HG03280 (cell line): ENCODE measurements around the gene SYNPO2.
"Not testable (repeated sequence)": the region's sequence is repeated elsewhere in the genome, so short reads cannot be mapped to it uniquely, and the experiment has no call there.

ENCODE experiments used
- ATAC-seq: cut with Tn5 transposase; IDR thresholded peaks from one replicate; pipeline ENCODE4 v1.9.1; 2021; ENCODE audit warnings: mild to moderate bottlenecking, moderate library complexity; ENCODE audit not compliant: unreplicated experiment

The SYNPO2 gene

DNA sequence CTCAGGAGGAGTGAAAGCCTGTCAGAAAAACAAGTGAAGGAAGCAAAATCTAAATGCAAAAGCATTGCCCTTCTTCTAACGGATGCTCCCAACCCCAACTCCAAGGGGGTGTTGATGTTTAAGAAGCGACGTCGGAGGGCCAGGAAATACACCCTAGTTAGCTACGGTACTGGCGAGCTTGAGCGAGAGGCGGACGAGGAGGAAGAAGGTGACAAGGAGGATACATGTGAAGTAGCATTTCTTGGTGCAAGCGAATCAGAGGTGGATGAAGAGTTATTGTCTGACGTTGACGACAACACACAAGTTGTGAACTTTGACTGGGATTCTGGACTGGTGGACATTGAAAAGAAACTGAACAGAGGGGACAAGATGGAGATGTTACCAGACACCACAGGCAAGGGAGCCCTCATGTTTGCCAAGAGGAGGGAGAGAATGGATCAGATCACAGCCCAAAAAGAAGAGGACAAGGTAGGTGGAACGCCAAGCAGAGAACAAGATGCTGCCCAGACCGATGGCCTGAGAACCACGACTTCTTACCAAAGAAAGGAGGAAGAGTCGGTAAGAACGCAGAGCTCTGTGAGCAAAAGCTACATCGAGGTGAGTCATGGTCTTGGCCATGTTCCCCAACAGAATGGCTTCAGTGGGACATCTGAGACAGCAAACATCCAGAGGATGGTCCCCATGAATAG lies 141.3 kb downstream of the SYNPO2 start:
- ATAC-seq, result no peak

DNA sequence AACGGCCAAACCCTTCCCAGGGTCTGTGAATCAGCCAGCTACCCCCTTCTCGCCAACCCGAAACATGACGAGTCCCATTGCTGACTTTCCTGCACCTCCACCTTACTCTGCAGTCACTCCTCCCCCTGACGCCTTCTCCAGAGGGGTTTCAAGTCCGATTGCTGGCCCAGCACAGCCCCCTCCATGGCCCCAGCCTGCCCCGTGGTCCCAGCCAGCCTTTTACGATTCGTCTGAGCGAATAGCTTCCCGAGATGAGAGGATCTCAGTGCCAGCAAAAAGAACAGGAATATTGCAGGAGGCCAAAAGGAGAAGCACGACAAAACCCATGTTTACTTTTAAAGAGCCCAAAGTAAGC lies 141.9 kb downstream of the SYNPO2 start:
- no peak for ATAC-seq

DNA sequence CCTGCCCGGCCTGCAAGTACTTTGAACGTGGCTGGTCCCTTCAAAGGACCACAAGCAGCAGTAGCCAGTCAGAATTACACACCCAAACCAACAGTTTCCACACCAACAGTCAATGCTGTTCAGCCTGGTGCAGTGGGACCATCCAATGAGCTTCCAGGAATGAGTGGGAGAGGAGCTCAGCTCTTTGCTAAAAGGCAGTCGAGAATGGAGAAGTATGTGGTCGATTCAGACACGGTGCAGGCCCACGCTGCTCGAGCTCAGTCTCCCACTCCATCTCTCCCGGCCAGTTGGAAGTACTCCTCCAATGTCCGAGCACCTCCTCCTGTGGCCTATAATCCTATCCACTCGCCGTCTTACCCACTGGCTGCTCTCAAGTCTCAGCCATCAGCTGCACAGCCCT lies 142.6 kb downstream of the SYNPO2 start:
- ATAC-seq, result no peak

DNA sequence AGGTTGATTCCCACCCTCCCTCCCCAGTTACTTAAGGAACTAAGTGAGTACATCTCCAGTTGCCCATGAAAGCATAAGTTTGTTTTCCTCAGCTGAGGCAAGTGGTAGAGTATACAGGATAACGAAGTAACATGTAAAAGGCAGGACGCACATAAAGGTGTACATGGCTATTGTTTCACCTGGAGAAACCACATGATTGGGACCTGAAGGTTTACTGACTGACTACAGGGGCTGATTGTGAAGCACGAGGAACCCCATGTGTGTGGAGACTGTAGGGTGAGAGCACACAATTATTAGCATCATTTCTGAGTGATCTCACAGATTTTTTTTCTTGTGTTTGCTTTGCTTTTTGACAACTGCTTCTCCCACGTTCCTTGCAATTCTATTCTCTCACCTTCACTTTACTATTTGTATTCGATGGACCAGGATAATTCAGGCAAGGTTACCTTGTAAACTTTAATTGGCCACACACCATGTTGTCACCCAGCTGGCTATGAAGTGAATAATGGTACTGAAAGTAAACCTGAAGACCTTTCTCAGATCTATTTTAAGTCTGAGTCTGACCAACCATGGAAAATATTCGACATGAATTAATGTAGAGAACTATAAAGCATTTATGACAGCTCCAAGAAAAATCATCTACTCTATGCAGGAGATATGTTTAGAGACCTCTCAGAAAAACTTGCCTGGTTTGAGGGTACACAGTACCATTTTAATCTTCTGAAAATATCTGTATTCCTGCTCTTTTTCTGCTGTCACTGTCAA lies 144.4 kb downstream of the SYNPO2 start:
- ATAC-seq, result peak; percentile 53

DNA sequence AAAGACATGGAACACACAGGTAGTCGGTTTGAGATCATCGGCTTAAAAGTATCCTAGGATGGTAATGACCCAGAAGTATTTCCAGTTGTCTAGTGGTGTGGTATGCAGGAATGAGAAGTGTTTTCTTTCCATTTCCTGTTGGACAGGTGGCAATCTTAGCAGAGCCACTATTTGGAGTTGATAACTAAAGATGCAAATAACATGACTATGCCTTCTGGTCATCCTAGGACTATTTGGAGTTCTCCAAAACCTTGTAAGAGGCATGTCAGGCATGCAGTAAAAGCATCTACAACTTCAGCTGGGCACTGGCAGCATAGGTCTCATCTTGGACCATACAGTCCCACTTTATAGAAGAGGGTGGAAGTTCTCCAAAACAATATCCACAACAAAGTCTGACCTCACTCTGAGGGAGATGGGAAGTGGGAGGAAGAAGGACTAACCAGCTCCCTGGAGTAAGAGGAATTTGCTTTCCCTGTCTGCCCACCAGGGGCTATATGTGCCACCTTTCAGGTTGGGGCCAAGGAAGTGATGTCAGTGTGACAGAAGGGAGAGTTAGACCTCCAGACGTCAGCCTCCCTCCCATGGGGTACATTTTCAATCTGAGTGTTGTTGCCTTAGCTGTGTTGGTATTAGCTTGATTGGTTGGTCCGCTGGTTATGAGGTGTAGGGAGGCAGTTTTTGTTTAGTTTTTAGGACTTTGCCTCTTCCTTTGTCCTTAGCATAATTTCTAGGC lies 145.8 kb downstream of the SYNPO2 start:
- no peak for ATAC-seq

DNA sequence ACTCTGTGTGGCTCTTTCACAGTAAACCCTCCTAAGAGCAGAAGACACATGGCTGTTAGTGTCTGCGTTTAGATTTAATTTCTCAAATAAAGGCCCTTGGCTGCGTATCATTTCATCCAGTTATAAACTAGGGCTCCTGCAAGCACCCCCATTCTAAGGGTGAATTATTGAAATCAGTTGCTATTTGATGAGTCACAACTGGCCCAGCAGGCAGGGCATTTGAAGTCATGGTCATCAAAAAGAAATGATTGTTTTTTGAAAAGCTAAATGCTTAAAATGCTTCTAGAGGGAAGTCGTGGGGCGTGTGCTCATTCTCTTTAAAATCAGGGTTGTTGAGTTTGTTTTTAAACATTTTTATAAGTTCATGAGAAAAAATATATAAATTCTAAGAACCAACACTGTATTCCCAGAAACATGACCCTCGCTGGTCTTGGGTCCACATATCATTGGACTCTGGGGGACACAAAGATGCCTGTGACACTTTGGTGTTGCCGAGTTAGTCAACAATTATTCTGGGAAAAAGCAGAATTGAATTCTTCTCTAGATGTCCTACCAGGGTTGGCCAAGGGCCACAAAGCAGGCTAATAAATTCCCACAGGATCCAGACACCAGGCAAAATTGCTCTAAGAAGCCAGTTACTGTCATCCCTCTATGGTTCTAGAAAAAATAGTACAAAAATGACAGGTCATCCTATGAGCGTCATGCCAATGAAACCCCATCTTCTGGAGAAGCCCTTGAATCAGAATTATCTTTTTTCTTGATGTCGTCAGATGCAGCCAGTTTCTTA lies 147.5 kb downstream of the SYNPO2 start:
- ATAC-seq, result no peak

DNA sequence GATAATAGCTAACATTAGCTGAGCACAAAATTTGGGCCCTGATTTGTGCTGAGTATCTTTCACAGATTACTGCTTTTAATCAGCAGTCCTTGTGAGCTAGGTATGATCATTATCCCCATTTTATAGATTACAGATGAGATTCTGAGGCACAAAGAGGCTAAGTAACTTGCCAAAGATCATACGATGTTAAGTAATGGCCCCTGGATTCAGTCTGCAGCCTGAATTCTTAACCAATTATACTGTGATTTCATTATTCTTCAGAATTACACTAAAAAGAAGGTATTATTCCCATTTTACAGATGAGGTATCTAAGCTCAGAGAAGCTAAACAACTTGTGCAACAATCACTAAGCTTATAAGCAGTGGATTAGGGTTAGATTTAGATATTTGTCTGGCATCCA lies 149.1 kb downstream of the SYNPO2 start:
- no peak for ATAC-seq

DNA sequence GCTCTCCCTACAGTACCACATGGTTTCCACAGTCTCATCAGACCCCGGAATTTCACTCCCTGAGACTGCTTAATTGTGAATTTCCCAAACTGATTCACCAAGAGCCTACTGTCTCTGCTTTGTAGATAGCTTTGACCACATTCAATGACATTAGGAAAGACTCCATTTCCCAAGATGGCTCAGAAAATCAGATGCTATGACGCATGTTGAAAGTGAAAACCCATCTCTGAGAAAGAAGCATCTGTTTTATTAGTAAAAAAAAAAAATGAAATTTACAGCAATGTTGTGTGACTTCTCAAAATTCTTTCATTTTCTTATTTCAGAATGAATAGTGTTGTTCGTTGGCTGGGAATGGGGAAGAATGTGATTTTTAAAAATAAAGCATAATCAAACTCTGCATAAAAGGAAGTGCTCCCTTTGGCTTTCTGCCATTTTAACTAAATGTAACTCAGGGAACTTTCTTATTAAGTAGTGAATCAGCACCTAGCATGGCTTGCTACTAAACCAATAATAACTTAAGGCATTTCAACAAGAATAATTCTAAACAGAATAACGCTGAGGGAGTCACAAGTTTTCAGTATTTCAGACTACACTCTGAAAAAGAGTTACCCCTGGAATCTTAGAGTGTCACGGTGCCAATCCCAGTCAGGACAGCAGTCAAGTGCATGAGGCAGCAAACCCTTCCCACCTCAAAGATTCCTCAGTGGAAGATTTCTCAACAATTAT lies 149.6 kb downstream of the SYNPO2 start:
- ATAC-seq, result peak; percentile 38

DNA sequence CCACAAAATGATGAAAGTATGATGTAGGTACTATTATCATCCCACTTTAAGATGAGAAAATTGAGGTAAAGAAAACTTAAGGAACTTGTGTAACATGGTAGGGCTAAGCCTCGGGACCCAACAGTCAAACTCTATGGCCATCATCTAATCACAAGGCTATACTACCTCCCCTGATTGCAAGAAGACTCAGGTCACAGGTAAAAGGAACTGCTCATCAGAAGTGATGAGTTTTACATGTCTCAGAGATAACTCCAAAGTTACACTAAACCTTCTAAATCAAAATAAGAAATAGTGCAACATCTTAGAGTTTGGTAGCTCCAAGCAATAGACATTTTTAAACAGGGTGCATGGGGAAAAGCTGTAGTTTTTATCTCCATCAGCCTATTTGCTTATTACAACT lies 150.5 kb downstream of the SYNPO2 start:
- no peak for ATAC-seq

DNA sequence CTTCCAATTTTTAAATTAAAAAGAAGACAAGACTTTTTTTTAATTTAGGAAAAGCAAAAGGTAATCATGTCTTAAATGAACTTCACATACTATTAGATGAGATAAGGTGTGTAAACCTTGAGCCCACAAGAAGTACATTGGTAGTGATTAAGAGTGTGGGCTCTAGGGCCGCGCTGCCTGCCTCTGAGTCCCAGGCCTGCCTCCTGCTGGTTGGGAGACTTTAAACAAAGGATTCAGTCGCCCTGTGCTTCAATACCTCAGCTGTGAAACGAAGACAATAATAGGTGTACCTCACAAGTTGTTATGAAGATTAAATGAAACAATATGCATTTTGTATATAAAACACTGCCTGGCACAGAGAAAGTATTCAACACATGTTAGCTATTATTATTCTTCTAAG lies 151.1 kb downstream of the SYNPO2 start:
- no peak for ATAC-seq

DNA sequence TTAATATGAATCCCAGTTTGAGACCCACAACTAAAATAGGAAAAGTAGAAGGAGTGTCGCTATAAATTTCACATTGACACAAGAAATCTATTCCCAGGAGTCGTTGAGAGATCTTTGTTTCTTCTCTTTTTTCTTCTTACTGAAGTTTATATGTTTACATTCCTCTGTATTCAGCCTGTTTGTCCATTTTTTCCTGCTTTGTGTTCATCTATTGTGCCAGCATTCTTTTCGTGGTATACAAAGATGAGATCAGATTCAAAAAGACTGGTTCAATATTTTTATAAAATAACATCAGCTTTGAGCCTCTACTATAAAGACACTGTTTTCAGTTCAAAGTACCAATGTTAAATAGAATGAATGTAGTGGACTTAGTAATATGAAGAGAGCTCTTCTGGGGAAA lies 151.6 kb downstream of the SYNPO2 start:
- no peak for ATAC-seq

DNA sequence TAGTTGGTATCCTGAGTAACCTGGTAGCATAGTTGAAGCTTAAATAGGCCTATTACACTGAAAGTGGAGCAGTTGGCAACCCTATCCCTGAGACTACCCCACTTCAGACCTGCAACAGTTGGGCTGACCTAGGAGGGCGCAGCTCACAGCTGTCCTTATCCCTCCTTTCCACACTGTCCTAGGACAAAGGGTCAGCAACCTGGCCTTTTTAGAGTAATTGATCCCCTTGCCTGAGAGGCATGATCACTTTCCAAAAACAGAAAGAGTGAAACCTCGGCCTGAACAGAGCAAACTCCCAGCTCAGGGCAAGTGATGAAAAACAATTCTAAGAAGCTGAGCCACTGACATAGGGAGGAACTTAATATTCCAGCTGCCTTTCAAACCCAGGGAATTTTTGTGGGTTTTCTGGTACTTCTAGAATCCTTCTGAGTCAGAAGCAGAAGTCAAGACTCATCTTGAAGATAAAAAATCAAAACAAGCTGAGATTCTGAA lies 152.1 kb downstream of the SYNPO2 start:
- ATAC-seq, result no peak

DNA sequence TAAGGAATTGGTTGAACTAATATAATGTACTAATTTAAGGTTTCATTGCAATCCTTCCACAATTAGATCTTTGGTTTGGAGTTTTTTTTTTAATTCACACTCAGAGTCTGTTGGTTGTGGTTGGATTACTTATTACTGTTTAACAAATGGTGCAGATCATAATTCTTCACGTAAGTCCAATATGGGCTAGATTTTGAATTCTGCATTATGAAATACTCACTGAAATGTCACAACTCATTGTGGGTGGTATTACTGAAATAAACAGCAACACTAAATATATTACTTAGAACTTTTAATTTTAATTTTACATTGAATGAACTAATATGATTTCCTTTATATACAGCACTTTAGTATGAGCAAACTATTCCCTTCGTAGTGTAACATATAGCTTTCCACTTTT lies 152.7 kb downstream of the SYNPO2 start:
- ATAC-seq, result no peak

DNA sequence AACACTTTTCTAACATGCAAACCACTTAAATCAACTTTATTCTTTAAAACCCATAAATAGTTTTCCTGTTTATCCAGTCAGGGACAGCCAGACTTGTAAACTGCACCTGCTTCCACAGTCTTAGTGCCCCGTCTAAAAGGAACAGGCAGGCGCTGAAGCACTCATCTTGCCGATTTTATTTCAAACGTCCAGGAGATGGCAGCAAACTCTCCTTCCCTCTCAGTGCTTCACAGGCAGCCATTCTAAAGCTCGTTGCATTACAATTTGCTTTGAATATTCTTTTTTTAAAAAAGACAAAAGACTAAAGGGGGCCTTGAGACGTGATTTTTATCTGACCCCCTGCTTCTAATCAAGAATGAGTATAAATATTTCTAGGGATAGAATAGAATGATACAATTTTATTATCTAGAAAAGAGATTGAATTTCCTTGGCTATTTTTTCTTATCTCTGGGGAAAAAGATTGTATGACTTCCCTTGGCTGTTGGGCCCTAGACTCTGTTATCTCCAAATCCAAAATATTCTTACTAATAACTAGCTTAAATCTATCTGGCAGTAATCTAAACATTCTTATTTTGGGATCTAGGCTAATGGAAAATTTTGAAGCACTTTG lies 153.4 kb downstream of the SYNPO2 start:
- ATAC-seq, result peak; percentile 89

DNA sequence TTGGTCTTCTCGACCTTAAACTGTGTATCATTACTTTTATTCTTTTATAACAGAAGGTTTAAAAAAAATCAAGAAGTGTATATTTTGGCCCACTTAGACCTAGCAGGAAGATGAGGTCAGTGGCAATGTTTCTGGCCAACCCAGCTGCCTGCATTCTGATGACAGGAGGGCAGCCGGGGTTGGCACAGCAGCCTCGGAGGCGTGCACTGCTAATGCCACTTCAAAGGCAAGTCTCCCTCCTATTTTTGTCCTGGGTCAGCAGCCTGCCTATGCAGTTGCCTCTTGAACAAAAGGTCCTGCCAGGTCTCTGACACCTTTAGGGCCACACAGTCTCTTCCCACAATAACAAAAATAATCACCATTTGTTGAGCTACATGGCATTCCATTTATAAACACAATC lies 157.6 kb downstream of the SYNPO2 start:
- ATAC-seq, result no peak

DNA sequence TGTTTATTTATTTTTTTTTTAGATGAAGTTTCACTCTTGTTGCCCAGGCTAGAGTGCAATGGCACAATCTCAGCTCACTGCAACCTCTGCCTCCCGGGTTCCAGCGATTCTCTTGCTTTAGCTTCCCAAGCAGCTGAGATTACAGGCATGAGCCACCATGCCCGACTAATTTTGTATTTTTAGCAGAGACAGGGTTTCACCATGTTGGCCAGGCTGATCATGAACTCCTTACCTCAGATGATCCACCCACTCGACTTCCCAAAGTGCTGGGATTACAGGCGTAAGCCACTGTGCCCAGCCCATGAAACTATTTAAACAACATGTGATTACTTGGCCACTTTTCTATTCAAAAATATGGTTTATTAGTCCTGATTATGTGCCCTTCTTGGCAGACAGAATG lies 158.4 kb downstream of the SYNPO2 start:
- ATAC-seq, result not testable (repeated sequence)

DNA sequence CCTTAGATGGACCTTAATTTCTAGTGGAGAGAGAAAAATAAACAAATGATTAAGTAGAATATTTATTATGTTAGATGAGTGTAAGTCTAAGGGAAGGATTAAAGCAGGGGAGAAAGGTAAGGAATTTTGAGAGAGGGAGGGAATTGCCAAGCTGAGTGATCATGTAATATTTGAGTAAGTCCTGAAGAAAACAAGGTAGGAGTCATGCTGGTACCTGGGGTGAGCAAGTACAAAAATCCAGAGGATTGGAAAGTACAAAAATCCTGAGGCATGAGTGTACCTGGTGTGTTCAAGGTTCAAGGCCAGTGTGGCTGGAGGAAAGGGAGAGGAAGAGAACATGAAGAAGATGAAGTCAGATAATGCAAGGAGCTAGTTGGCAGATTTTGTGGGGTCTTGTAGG lies 159.8 kb downstream of the SYNPO2 start:
- ATAC-seq, result no peak

DNA sequence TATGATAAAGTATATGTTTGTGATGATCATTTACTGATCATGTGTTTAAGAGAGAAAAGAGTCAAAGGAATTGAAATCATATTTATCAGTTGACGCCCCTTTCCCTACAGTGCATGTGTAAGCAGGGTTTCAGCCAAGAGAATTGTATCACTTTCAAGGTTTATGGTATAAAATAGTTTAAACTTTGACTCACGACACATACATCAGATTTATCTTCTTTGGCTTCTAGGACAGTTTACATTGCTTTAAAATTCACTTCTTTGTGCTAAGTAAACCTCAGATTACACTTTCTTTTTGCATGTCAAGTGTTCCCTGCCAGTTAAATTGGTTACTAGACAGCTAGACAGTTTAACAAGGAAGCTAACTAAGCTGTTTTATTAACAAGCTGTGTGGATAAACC lies 160.7 kb downstream of the SYNPO2 start:
- ATAC-seq, result no peak

DNA sequence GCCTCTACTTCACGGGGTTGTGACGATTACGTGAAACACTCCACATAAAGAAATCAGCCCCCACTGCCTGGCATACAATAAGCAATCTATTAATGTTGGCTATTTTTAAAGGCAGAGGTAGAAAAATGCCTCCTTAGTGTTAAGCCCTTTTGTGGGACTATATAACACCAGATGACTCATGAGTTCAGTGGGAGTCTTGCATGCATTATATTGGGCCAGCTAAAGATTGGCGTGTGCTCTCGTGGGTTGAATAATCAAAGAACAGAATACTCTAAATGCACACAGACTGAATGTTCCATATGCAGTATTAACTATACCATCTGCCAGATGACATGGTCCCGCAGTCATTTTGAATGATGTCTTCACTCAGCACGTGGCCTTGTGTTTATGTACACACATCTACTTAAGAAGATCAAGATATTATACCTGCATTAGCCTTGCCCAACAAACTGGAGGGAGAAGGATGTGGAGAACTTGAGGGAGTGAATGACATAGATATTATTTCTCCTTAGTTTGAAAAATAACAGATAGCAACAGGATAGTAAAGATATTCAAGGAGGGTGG lies 162.0 kb downstream of the SYNPO2 start:
- no peak for ATAC-seq

DNA sequence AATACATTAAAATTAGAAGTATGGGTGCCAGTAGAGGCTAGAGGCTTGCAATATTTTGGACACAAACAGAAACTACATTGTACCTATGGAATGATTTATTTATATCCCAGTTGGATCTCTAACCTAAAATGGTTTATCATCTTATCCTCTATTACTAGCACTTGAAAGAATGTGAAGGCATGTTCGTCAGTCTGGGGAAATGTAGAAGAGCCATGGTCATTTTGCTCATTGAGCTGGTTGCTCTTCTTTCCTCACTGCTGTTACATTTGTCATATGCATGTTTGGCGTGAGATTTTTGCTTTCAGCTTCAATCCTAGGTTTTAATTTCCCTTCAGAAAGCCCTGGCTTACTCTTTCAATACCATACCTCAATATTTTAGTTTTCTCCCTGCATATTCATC lies 164.6 kb downstream of the SYNPO2 start:
- no peak for ATAC-seq
